ENCODE measurements around the gene TNXB.

- no peak for TF ChIP-seq CTCF (IDR thresholded peaks at IDR 0.05)
- no peak for TF ChIP-seq POLR2A (IDR thresholded peaks at IDR 0.05)
Measured at GRCh38 chr6:32152769-32153563, 43.8 kb upstream of the TNXB start.
